ENCODE measurements around the gene TMEM231.
"Not testable (repeated sequence)": the region's sequence is repeated elsewhere in the genome, so short reads cannot be mapped to it uniquely, and the experiment has no call there.

- not testable (repeated sequence) for TF ChIP-seq CTCF (conservative IDR thresholded peaks at IDR 0.05 in 1 of 2, IDR thresholded peaks at IDR 0.05 in 1 of 2; ENCODE audit: low read depth in 1 of 2, low read length in 2 of 2); EZH2 (IDR thresholded peaks at IDR 0.05; ENCODE audit: low read length, missing control alignments)
Measured at GRCh38 chr16:75538882-75539565, 17.0 kb downstream of the TMEM231 start.
